Mesendoderm (in vitro differentiated cells): ENCODE results near the gene TMEM14C.

ENCODE experiments used
- DNase-seq: peaks from one replicate; pipeline ENCODE4 v3.0.0; 2013
- H2AK5ac ChIP-seq: 2 replicates; pipeline ENCODE4 v1.6.1; 2013; ENCODE audit warnings: low read length, inconsistent platforms
- H2BK120ac ChIP-seq: 2 replicates; pipeline ENCODE4 v1.6.1; 2013; ENCODE audit warnings: low read depth, mild to moderate bottlenecking, low read length, moderate library complexity, mixed read lengths
- H2BK15ac ChIP-seq: replicated peaks from 2 replicates; pipeline ENCODE4 v1.6.1; 2013; ENCODE audit warnings: low read depth, mild to moderate bottlenecking, moderate library complexity
- H2BK5ac ChIP-seq: 2 replicates; pipeline ENCODE4 v1.6.1; 2013; ENCODE audit warnings: low read length, inconsistent platforms
- H3K18ac ChIP-seq: 2 replicates; pipeline ENCODE4 v1.6.1; 2013; ENCODE audit warnings: mild to moderate bottlenecking, low read length, mixed read lengths
- H3K23ac ChIP-seq: one replicate; pipeline ENCODE4 v1.6.1; 2013; ENCODE audit warnings: low read length
- H3K27ac ChIP-seq: 2 replicates; pipeline ENCODE4 v1.5.1; 2013; ENCODE audit warnings: low read depth, mild to moderate bottlenecking, inconsistent platforms, low read length, moderate library complexity
- H3K27me3 ChIP-seq: 2 replicates; pipeline ENCODE4 v1.6.1; 2013; ENCODE audit warnings: low read length, control low read depth, mild to moderate bottlenecking, inconsistent platforms; ENCODE audit not compliant: insufficient read depth, poor library complexity
- H3K36me3 ChIP-seq: 2 replicates; pipeline ENCODE4 v1.6.1; 2013; ENCODE audit warnings: low read length, inconsistent platforms; ENCODE audit not compliant: control insufficient read depth, insufficient read depth
- H3K4ac ChIP-seq: one replicate; pipeline ENCODE4 v1.6.1; 2013; ENCODE audit warnings: low read depth, mild to moderate bottlenecking, low read length, moderate library complexity
- H3K4me1 ChIP-seq: 2 replicates; pipeline ENCODE4 v1.6.1; 2013; ENCODE audit warnings: low read depth, low read length, inconsistent platforms; ENCODE audit not compliant: control insufficient read depth
- H3K4me2 ChIP-seq: 2 replicates; pipeline ENCODE4 v1.6.1; 2013; ENCODE audit warnings: low read length
- H3K4me3 ChIP-seq: 2 replicates; pipeline ENCODE4 v1.5.1; 2013; ENCODE audit warnings: mild to moderate bottlenecking, low read length
- H3K56ac ChIP-seq: one replicate; pipeline ENCODE4 v1.6.1; 2013; ENCODE audit warnings: low read length
- H3K79me1 ChIP-seq: 2 replicates; pipeline ENCODE4 v1.6.1; 2013; ENCODE audit warnings: low read length, inconsistent platforms
- H3K79me2 ChIP-seq: 2 replicates; pipeline ENCODE4 v1.6.1; 2013; ENCODE audit warnings: mild to moderate bottlenecking, low read length; ENCODE audit not compliant: control insufficient read depth, insufficient read depth
- H3K9ac ChIP-seq: 2 replicates; pipeline ENCODE4 v1.6.1; 2013; ENCODE audit warnings: low read length, inconsistent platforms
- H4K5ac ChIP-seq: one replicate; pipeline ENCODE4 v1.6.1; 2013; ENCODE audit warnings: low read length
- H4K8ac ChIP-seq: one replicate; pipeline ENCODE4 v1.6.1; 2013; ENCODE audit warnings: low read depth, mild to moderate bottlenecking, control low read depth, low read length, moderate library complexity
- WGBS: extraction: QIAGEN DNeasy Blood & Tissue Kit; methylation state at CpG from one replicate; pipeline ENCODE4 v1.1.7; 2013; ENCODE audit warnings: low lambda C conversion rate, missing lambda C conversion rate; ENCODE audit not compliant: insufficient coverage; ENCODE audit errors: extremely low coverage; 5-methylcytosine and 5-hydroxymethylcytosine counted together

TMEM14C gene

GRCh38 chr6:10692965-10693538 is 29.8 kb upstream of the TMEM14C start:
- Histone ChIP-seq H3K9ac (peak overlapping the region; percentile 98), H4K5ac (no peak overlapping the region), H3K27me3 (no peaks in the 10 kb centered on the region), H2BK15ac (no peak overlapping the region), H3K4me3 (peak overlapping the region; percentile 99), H3K36me3 (no peaks in the 10 kb centered on the region), H3K23ac (peak overlapping the region; percentile 19), H3K79me1 (peaks cover 6% of the 10 kb centered on the region), H3K4ac (no peak overlapping the region), H3K79me2 (peaks cover 33% of the 10 kb centered on the region), H3K18ac (no peak overlapping the region), H4K8ac (no peak overlapping the region), H2AK5ac (no peak overlapping the region), H3K4me1 (peaks cover 2% of the 10 kb centered on the region), H3K4me2 (peak overlapping the region; percentile 53), H3K27ac (no peak overlapping the region), H2BK120ac (no peak overlapping the region), H2BK5ac (no peak overlapping the region), H3K56ac (peak overlapping the region; percentile 99)
- no CpG with 5 or more reads among the region's 8 CpGs for WGBS
- peak; percentile 26 for DNase-seq

- Histone ChIP-seq H3K79me2 (peaks cover 44% of the 10 kb centered on the region), H3K23ac (peak within 1 kb of the TSS; percentile 73), H3K9ac (peak within 1 kb of the TSS; percentile 98), H4K8ac (no peak within 1 kb of the TSS), H3K18ac (no peak within 1 kb of the TSS), H3K27me3 (no peaks in the 10 kb centered on the region), H2BK15ac (no peak within 1 kb of the TSS), H2BK5ac (peak within 1 kb of the TSS; percentile 72), H3K36me3 (no peaks in the 10 kb centered on the region), H2AK5ac (no peak within 1 kb of the TSS), H3K79me1 (peaks cover 8% of the 10 kb centered on the region), H3K56ac (peak within 1 kb of the TSS; percentile 99), H3K4me1 (peaks cover 2% of the 10 kb centered on the region), H3K27ac (peak within 1 kb of the TSS; percentile 32), H2BK120ac (no peak within 1 kb of the TSS), H3K4me2 (peak within 1 kb of the TSS; percentile 53), H3K4me3 (peak within 1 kb of the TSS; percentile 99), H4K5ac (peak within 1 kb of the TSS; percentile 29), H3K4ac (no peak within 1 kb of the TSS)
- DNase-seq, result peak; percentile 97
- WGBS, result no CpG with 5 or more reads among the region's 53 CpGs
Measured at GRCh38 chr6:10694302-10695085, 28.4 kb upstream of the TMEM14C start, which contains the start of the genes C6orf52 and PAK1IP1. Gene C6orf52 (minus strand): TSS chr6:10694616. CDS start chr6:10687550, 7,066 bp downstream. Gene PAK1IP1 (plus strand): TSS chr6:10694972. CDS start chr6:10694986, 14 bp downstream.

GRCh38 chr6:10695086-10695657 is 27.7 kb upstream of the TMEM14C start:
- Histone ChIP-seq H3K27ac (no peak overlapping the region), H2BK120ac (no peak overlapping the region), H3K4ac (no peak overlapping the region), H3K79me1 (peaks cover 8% of the 10 kb centered on the region), H3K4me2 (peak overlapping the region; percentile 48), H4K5ac (peak overlapping the region; percentile 29), H3K79me2 (peaks cover 44% of the 10 kb centered on the region), H3K36me3 (no peaks in the 10 kb centered on the region), H3K4me3 (peak overlapping the region; percentile 85), H3K9ac (peak overlapping the region; percentile 83), H2AK5ac (no peak overlapping the region), H3K18ac (no peak overlapping the region), H3K23ac (no peak overlapping the region), H3K27me3 (no peaks in the 10 kb centered on the region), H3K4me1 (peaks cover 2% of the 10 kb centered on the region), H4K8ac (no peak overlapping the region), H3K56ac (peak overlapping the region; percentile 58), H2BK15ac (no peak overlapping the region), H2BK5ac (no peak overlapping the region)
- DNase-seq, result no peak
- WGBS, result no CpG with 5 or more reads among the region's 17 CpGs

- Histone ChIP-seq H3K79me1 (peaks cover 8% of the 10 kb centered on the region), H3K36me3 (no peaks in the 10 kb centered on the region), H3K23ac (no peak overlapping the region), H3K9ac (no peak overlapping the region), H3K4ac (no peak overlapping the region), H3K56ac (no peak overlapping the region), H2BK120ac (no peak overlapping the region), H3K4me2 (no peak overlapping the region), H3K79me2 (peaks cover 44% of the 10 kb centered on the region), H3K4me3 (no peak overlapping the region), H4K8ac (no peak overlapping the region), H3K18ac (no peak overlapping the region), H2AK5ac (no peak overlapping the region), H3K4me1 (peaks cover 2% of the 10 kb centered on the region), H3K27me3 (no peaks in the 10 kb centered on the region), H3K27ac (no peak overlapping the region), H4K5ac (no peak overlapping the region), H2BK15ac (no peak overlapping the region), H2BK5ac (no peak overlapping the region)
- DNase-seq, result no peak
- WGBS, result no CpG with 5 or more reads among the region's 4 CpGs
Measured at GRCh38 chr6:10696655-10697054, 26.2 kb upstream of the TMEM14C start.

GRCh38 chr6:10713962-10714361 is 8.9 kb upstream of the TMEM14C start:
- no peak overlapping the region for H3K4ac ChIP-seq
- H2BK15ac ChIP-seq, result no peak overlapping the region
- no peak overlapping the region for H3K9ac ChIP-seq
- H3K79me2 ChIP-seq, result no peaks in the 10 kb centered on the region
- H3K4me3 ChIP-seq, result no peak overlapping the region
- no peaks in the 10 kb centered on the region for H3K36me3 ChIP-seq
- no peak overlapping the region for H3K4me2 ChIP-seq
- H4K5ac ChIP-seq, result no peak overlapping the region
- H2AK5ac ChIP-seq, result no peak overlapping the region
- no peak overlapping the region for H3K18ac ChIP-seq
- H3K23ac ChIP-seq, result no peak overlapping the region
- DNase-seq, result no peak
- H3K79me1 ChIP-seq, result no peaks in the 10 kb centered on the region
- H3K27me3 ChIP-seq, result no peaks in the 10 kb centered on the region
- H3K4me1 ChIP-seq, result no peaks in the 10 kb centered on the region
- H2BK120ac ChIP-seq, result no peak overlapping the region
- no CpG with 5 or more reads among the region's 8 CpGs for WGBS
- H3K27ac ChIP-seq, result no peak overlapping the region
- no peak overlapping the region for H3K56ac ChIP-seq
- H4K8ac ChIP-seq, result no peak overlapping the region
- H2BK5ac ChIP-seq, result no peak overlapping the region
